NCI-H2196 treated with DMSO at 0.1 percent for 48 hours (cell line): ENCODE results near the gene ANKRD33B.

Experiments
- DNase-seq: peaks from one replicate; lab custom pipeline; 2025; ENCODE audit not compliant: unreplicated experiment; lab: John Stamatoyannopoulos, UW

The ANKRD33B gene

DNA sequence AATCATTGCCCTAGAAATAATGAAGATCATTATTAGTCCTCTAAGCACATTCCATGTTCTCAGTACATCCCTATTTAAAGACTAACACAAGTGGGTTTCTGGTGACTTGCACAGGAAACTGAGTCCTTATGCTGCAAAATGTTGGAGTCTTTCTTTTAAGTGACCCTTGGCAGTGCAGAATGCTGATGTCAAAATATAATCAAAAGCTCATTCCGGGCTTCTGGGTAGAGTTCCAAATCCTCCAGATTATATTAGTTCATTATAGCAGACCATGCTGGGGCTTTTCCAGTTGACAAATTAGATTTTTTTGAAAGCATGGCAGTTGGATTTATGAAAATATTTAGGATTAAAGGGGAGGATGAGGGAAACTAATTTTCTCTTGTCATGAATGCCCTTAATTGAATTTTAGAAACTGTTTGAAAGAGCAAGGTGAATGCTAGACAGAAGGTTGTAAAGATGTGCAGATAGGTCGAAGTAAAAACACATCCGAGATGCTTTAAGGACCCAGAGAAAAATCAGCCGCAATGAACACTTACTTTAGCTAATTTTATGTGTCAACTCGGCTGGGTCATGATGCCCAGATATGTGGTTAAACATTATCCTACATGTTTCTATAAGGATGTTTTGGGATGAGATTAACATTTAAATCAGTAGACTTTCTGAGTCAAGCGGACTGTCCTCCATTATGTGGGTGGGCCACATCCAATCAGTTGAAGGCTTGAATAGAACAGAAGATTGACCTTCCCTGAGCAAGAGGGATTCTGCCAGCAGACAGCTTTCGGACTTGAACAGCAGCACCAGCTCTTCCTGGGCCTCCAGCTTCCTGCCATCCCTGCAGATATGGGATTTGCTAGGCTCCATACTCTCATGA, 108.5 kb downstream of the ANKRD33B start:
- DNase-seq, result no peak

DNA sequence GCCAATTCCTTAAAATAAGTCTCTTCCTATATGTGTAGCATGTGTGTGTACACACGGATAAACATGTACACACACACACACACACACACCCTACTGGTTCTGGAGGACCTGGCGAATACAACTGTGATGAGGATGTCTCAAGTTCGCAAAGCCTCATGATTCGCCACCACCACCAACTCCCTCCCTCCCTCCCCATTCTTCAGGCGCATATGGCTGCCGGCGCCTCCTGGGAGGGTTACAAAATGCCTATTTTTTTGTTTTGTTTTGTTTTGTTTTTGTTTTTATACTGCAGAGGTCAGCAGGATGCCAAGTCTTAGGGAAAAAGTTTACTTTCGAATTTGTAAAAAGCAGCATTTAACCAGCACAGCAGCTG, 109.1 kb downstream of the ANKRD33B start:
- no peak for DNase-seq

DNA sequence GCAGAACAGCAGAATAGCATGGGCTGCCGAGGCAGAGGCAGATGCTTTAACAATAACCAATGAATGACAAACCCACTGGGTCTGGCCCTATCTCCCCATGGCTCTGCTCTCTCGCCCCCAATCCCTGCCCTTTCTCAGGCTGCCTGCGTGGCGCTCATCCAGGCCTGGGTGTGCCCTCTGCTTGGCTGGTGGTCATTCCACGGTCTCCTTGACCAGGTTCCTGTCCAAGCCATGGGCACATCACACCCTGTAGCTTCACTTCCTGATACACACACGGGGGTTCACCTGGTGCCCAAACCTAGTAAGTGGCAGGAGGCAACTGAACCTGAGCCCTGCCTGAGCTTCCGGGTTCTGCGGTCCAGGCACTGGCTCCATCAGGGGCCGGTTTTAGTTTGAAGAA, 109.5 kb downstream of the ANKRD33B start:
- DNase-seq, result no peak

DNA sequence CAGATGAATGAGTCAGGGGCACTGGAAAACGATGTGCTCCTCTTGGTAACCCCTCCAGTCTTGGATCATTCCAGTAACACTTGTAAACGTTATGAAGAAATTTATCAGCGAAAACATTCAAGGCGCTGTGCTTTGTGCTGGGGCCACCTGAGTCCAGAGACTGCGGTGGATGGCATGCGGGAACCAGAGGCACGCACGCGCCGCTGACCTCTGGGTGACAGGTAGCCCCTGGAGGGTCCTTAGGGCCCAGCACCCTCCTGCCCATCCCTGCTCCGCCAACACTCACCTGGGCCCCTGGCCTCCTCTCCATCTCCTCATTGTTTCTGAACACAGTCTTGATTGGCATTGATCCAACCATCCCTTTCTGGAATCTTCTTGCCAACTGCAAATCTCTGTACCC, 110.2 kb downstream of the ANKRD33B start:
- DNase-seq, result no peak

DNA sequence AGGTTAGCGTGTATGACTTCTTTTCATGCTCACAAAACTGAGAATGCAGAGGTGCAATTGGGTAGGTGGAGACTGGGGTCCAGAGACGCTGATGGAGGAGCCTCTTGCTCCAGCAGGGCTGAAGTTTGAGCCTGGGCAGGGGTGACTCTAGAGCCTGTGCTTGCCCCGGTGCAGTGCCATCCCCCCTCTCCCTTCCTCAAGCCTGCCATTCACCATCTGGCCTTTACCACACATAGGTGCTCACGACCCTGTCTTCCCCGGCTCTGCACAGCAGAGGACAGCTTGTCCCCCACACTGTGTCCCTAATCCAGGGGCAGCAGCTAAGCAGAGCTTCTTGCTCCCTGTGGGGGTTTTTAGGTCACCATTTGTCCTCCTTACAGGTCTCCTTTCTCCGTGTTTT, 110.7 kb downstream of the ANKRD33B start:
- DNase-seq, result no peak

DNA sequence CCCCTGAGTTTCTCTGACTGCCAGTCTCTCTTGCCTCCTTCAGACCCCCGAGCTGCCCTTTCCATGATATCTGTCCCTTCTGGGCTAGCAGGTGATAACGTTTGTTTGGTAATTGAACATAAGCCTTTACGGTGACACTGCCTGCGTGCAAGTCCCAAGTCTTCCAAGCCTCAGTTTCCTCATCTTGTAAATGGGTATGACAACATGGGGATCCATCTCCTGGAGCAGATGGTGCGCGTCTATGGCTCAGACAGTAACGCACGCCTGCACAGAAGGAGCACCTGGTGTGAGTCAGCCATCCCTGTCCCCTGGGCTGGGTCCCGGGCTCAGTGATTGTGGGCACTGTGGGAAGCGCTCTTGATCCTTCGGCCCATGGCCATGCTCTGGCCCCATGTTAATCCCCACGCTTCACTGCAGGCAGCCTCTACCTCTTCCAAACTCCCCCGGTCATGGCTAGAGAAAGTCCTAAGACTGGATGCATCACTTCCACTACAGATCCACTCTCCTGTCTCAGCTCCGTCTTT, 111.4 kb downstream of the ANKRD33B start:
- DNase-seq, result no peak

DNA sequence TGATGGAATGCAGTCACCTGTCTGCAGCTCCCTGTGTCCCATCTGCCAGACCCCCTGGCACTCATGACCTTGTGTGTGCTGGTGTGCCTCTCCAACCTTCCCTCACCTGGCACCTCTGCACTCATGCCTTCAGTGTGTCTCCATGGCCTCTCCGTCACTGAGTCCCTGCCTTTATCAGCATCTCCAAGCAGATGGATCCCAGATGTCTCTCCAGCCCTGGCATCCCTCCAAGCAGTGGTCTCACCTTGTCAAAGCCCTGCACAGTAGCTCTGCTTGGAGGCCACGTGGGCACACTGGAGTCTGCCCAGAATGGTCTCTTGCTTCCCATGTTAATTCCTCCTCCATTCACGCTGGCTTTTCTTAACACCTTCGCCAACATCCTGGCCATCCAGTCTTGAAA, 112.4 kb downstream of the ANKRD33B start:
- no peak for DNase-seq

DNA sequence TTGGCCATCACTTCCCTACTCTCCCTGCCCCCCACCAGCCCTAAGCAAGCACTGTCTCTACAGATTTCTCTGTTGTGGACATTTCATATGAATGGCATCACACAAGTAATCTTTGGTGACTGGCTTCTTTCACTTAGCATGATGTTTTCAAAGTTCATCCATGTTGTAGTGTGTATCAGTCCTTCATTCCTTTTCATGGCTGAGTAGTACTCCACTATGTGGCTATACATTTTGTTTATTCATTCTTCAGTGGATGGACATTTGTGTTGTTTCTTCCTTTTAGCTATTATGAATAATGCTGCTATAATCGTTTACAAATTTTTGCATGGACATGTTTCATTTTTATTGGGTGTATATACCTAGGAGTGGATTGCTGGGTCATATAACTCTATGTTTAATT, 113.1 kb downstream of the ANKRD33B start:
- DNase-seq, result no peak

DNA sequence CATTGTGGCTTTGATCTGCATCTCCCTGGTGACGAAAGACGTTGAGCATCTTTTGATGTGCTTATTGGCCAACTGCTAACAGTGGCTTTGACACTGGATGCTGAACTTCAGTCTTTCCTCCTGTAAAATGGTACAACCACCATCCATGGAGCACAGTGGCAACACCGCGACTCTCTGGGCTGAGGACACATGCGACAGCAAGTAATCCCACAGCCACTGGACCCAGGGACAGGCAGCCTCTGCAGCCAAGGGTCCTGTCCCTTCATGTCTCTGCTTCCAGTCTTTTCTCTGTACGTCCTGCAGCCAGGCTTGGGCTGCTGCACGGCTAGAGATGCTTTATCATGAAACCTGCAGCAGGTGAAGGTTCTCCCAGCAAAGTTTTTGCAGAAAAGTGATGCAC, 113.7 kb downstream of the ANKRD33B start:
- no peak for DNase-seq

DNA sequence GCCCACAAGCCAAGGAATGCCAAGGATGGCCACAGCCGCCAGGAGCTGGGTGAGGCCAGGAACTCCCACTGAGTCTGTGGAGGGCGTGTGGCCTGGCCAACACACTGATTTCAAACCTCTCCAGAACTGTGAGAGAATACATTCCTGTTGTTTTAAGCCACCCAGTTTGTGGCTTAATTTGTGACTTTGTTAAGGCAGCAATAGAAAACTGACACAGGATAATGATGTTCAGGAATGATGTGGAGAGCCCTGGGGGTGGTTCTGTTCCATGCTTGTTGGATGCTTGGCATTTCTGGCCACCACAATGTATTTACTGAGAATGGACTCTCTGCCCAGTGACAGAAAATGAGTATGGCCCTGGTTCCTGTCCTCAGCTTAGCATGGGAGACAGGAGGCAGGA, 114.4 kb downstream of the ANKRD33B start:
- no peak for DNase-seq

DNA sequence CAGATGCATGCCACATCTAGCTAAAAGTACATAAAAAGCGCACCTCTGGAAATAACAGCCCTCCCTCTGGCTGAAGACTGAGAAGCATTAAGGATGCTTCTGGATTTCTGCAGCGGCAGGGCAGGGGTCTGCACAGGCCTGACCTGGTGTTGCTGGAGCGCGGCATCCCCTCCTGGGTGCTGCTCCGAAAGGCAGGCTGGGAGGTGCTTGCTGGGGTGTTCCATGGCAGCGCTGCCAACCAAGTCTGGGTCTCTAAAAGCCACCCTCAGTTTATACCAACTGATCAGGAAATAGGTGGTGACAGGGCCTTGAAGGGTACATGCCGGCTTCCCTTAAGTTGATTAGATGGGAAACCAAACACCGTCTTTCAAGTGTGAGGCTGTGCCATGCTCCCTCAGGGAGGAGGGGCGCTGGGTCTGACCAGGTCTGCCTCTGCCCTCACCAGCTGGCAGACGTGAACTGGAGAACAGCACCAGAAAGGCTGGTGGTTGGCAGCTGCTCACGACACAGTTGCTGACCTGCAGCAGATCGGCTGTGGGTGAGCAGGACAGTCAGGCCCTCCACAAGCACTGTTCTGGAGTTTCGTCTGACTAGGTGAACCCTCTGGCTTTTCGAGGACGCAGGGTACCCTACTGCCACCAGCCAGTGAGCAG, 115.6 kb downstream of the ANKRD33B start:
- no peak for DNase-seq

DNA sequence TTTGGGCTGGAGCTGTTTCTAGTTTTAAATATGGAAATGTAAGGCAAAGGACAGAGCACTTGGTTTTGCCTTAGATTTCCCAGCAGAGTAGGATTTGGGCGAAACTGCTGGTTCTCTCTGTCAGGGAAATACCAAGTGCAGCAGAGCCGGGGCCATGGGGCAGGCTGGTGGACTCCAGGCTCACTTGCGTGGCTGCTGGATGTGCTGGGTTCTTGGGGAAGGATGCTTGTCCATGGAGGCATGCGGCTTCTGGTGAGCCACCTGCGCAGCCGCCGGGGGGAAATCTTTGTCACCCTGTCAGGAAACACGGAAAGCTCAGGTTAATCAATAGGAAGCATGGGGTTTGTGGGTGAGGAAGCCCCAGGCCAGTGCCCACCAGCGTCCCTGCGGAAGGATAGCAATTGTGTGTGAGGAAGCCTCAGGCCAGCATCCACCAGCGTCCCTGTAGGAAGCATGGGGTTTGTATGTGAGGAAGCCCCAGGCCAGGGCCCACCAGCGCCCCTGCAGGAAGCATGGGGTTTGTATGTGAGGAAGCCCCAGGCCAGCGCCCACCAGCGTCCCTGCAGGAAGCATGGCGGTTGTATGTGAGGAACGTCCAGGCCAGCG, 117.1 kb downstream of the ANKRD33B start:
- DNase-seq, result no peak

DNA sequence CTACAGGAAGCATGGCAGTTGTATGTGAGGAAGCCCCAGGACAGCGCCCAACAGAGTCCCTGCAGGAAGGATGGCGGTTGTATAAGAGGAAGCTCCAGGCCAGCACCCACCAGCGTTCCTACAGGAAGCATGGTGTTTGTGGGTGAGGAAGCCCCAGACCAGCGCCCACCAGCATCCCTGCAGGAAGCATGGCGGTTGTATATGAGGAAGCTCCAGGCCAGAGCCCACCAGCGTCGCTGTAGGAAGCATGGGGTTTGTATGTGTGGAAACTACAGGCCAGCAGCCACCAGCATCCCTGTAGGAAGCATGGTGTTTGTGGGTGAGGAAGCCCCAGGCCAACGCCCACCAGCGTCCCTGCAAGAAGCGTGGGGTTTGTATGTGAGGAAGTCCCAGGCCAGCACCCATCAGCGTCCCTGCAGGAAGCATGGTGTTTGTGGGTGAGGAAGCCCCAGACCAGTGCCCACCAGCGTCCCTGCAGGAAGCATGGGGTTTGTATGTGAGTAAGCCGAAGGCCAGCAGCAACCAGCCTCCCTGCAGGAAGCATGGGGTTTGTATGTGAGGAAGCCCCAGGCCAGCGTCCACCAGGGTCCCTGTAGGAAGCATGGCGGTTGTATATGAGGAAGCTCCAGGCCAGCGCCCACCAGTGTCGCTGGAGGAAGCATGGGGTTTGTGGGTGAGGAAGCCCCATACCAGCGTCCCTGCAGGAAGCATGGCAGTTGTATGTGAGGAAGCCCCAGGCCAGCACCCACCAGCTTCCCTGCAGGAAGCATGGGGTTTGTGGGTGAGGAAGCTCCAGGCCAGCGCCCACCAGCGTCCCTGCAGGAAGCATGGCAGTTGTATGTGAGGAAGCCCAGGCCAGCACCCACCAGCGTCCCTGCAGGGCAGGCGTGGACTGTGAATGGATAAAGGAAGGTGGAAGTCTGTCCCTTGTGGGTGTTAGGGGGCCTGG, 118.1 kb downstream of the ANKRD33B start:
- DNase-seq, result no peak

DNA sequence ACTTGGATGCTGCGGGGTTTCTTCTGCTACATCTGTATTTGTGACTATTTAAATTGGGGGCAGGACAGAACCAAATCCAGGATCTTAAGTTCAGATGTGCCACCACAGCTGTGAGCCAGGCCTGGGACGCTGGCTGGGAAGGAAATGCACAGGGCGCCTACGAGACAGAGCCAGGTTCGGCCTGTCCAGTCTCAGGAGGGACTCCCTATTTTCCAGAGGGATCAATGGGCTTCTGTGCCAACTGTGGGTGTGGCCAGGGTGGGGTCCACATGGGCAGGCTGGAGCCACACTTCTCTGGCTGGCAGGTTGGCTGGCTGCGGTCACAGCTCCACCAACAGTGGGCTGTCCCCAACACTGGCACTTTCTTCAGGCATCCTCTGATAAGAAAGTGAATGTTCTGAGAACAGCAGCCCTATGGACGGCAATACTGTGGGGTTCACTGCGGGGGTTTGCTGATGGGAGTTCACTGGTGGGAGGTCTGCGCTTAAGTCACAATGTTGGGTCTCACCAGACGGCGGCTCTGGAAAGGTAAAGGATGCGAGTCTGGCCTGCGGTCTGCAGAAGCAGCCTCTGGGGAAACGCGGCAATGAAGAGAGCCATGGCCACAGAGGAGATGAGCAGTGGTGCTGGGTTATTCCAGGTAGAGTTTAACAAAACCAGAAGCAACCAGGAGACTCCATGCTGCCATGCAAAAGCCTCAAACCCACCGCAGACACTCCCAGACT, 119.1 kb downstream of the ANKRD33B start:
- no peak for DNase-seq

DNA sequence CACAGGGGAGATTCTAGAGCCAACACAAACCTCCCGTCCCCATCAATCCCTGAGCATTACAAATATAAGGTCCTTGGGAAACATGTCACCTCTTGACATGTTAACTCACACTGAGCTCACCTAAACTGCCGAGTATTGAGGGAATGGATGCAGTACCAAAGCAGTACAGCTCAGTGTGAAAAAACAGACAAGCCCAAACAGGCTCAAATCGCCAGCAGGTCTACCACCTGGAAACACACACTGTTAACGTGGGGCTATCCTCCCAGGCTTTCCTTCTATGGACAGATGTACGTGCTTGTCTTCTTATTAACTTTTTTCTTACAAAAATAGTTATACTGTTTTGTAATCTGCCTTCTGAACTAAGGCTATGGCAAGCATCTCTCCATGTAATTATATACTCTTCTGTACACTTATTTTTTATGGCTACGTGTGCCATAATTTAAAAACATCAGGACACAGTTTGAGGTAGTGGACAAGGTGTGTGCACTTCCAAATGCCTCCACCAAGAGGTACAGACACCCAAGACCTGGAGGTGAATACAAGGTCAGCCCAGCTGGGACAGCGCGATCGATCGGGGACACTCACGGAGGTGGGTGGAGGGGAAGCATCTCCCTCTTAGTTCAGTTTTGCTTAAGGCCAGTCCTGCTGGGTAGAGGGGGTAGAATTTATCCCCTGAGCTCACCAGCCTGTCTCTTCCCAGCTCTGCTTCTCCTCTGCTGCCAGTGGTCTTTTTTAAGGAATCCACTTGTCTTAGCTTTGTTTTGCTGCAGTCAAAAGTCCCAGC, 120.6 kb downstream of the ANKRD33B start:
- no peak for DNase-seq

DNA sequence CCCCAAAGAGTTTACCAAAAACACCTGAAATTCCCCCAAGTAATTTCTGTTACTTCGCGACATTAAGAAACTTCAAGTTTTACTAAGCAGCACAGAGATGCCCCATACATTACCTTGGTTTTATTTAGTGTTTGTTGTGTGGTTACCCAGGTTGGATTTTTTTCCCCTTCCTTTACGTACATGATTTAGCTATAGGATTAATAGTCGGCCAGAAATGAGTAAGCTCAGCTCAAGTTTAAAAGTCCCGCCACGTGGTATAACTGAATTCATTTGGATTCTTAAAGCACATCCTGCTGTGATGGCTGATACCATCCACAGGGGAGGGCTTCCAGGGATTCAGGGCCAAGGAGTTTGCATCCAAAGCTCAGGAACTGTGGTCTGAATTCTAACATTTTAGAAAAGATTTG, 121.2 kb downstream of the ANKRD33B start:
- DNase-seq, result no peak

DNA sequence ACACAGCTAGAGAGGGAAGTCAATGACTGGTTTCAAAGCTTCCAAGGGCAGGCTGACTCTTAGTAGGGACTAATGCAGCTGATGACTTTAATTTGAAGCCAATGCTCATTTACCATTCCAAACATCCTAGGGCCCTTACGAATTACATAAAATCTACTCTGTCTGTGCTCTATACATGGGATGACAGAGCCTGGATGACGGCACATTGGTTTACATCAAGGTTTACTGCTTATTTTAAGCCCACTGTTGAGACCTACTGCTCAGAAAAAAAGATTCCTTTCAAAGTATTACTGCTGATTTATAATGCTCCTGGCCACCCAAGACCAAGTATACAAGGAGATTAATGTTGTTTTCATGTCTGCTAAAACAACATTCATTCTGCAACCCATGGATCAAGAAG, 123.0 kb downstream of the ANKRD33B start:
- no peak for DNase-seq

DNA sequence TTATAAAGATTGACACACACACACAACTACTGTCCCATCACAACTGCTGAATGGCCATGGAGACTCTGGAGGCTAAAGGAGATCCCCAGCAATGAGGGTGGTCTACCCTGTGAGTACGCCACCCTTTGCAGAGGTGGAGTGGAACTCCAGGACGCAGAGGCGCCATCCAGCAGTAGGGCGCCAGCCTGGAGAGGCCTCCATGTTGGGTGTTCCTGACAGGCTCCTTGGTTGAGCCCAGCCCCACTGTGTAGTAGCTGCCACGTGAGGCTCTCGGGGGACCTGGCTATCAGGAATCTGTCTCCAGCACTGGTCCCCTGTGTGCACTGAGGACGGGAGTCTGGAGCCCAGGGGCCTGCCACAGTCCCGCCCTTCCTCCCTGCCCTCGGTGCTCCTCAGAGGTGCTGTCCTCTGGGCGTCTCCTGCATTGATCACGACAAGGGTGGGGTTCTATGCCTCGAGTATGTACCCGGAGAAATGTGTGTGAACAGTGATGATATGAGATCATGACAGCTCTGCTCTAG, 124.8 kb downstream of the ANKRD33B start:
- DNase-seq, result no peak

DNA sequence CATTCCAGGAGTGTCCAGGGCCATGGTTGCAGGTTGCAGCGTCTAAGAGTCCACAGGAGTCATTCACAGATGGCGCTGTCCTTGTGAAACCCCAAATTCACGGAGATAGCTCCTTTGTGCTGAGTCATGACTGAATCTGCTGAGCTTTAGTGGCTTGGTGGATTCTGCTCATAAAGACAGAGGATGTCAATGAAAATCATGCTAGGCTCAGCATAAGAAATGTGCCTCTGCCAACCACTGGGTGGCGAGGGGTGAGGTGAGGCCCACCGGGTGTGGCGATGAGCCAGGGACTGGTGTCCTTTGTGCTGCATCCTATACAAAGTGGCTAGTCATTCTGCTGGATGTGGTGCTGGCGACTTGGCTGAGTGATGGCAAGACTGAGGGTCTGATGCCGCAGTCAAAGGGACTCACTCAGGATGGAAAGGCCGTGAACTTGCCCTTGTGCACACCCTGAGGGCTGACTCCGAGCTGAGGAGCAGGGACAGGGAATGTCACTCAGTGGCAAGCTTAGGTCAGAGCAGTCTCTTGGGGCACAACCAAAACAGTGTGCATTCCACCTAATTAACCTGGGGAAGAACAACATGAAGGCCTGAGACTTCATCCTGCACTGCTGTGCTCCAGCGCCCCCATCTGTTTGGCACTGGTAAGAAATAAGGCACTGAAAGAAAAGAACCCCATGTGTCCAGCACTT, 125.7 kb downstream of the ANKRD33B start:
- DNase-seq, result no peak
